Common myeloid progenitor, CD34-positive (primary cell): Measurements from ENCODE around the gene SESN3.

ENCODE experiments used
- CTCF ChIA-PET: fragments of 350-600 bp; sonication (Branson Sonifier 250); formaldehyde crosslinking; loops from one replicate; lab custom pipeline; 2021; ENCODE audit warnings: antibody characterized with exemption; lab: Charles Lee
- POLR2A ChIA-PET: fragments of 350-600 bp; sonication (Branson Sonifier 250); formaldehyde crosslinking; loops from one replicate; lab custom pipeline; 2021; ENCODE audit warnings: antibody characterized with exemption; lab: Charles Lee
- DNase-seq, 3 donors: peaks; one replicate each; pipeline versions ENCODE4 v3.0.0 to v3.0.0-alpha.2; 2013
- H3K27ac ChIP-seq, 2 experiments: 1 replicate in 1 of 2; 2 replicates in 1 of 2; pipeline ENCODE4 v1.7.0; 2013; ENCODE audit warnings: inconsistent platforms in 2 of 2, low read length in 2 of 2, mild to moderate bottlenecking in 2 of 2, low read depth in 1 of 2, moderate library complexity in 1 of 2; ENCODE audit not compliant: severe bottlenecking in 2 of 2, insufficient read depth in 1 of 2, poor library complexity in 1 of 2
- H3K27me3 ChIP-seq, 5 experiments: replicated peaks in 2 of 5; 1 replicate in 3 of 5; 2 replicates in 2 of 5; pipeline versions ENCODE4 v1.6.1 to v1.7.0; 2013; ENCODE audit warnings: low read length in 4 of 5, mild to moderate bottlenecking in 2 of 5, moderate library complexity in 2 of 5, inconsistent platforms in 1 of 5; ENCODE audit not compliant: insufficient read depth in 5 of 5, control insufficient read depth in 4 of 5
- H3K36me3 ChIP-seq, 4 experiments: 1 replicate in 2 of 4; 2 replicates in 2 of 4; pipeline versions ENCODE4 v1.6.1 to v1.7.0; 2013; ENCODE audit warnings: low read length in 3 of 4, control low read depth in 1 of 4, mild to moderate bottlenecking in 1 of 4; ENCODE audit not compliant: control insufficient read depth in 4 of 4, insufficient read depth in 4 of 4
- H3K4me1 ChIP-seq, 4 experiments: 1 replicate in 3 of 4; 2 replicates in 1 of 4; pipeline versions ENCODE4 v1.6.1 to v1.7.1; 2013; ENCODE audit warnings: low read length in 3 of 4, mild to moderate bottlenecking in 3 of 4, control low read depth in 1 of 4, inconsistent platforms in 1 of 4, moderate library complexity in 1 of 4; ENCODE audit not compliant: control insufficient read depth in 4 of 4, insufficient read depth in 4 of 4; ENCODE audit errors: control extremely low read depth in 1 of 4
- H3K4me3 ChIP-seq, 7 experiments: 1 replicate in 4 of 7; 2 replicates in 3 of 7; pipeline versions ENCODE4 v1.5.1 to v1.7.0; 2013; ENCODE audit warnings: mild to moderate bottlenecking in 7 of 7, low read length in 6 of 7, moderate library complexity in 6 of 7, inconsistent platforms in 2 of 7, low read depth in 2 of 7, control low read depth in 1 of 7; ENCODE audit not compliant: insufficient read depth in 4 of 7, control insufficient read depth in 1 of 7; ENCODE audit errors: extremely low read depth in 1 of 7
- H3K9me3 ChIP-seq, 5 experiments: 1 replicate in 4 of 5; 2 replicates in 1 of 5; pipeline versions ENCODE4 v1.6.1 to v1.7.1; 2013; ENCODE audit warnings: low read length in 4 of 5, mild to moderate bottlenecking in 2 of 5, inconsistent platforms in 1 of 5, low read depth in 1 of 5, moderate library complexity in 1 of 5; ENCODE audit not compliant: control insufficient read depth in 4 of 5, insufficient read depth in 2 of 5; ENCODE audit errors: control extremely low read depth in 1 of 5
- WGBS: methylation state at CpG from one replicate; pipeline ENCODE4 v1.1.5; 2013; ENCODE audit not compliant: insufficient coverage; 5-methylcytosine and 5-hydroxymethylcytosine counted together

Gene SESN3

DNA sequence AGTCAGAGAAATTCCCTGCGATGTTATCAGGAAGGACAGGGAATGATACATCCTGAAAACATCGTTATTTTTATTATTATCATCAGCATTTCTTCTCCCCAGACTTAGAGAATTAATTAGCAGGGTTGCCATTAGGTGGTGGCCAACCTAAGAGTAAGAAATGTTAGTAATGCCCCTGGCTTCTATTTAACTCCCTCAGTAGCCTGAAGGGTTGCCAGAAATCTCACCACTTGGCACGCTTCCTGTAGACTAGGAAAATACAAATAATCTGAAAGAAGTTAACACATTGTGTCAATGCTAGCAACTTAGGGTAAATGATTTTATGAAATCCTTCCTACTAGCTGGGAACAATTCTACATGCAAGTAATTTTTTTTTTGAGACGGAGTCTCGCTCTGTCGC, 95.8 kb downstream of the SESN3 start:
- Histone ChIP-seq H3K27ac (no peak overlapping the region), H3K9me3 (no peaks in the 10 kb centered on the region), H3K27me3 (no peaks in the 10 kb centered on the region), H3K4me3 (no peak overlapping the region), H3K4me1 (no peaks in the 10 kb centered on the region), H3K36me3 (peaks cover 0 to 3% (median 0%) of the 10 kb centered on the region in 4 experiments)
- POLR2A ChIA-PET, result no interaction called here
- no peak for DNase-seq
- CTCF ChIA-PET, result interaction anchor here (1.4 to 20.7 kb wide), 3 partner anchors 39 to 119 kb away, joined by 3 to 275 read pairs (median 4); partner anchors contain the start of gene SRSF8
- 100% methylated on average over 1 of the region's 6 CpGs for WGBS

GRCh38 chr11:95134491-95134890, 96.5 kb downstream of the SESN3 start:
- no peak for DNase-seq
- H3K4me3 ChIP-seq, result no peak overlapping the region
- H3K27me3 ChIP-seq, result no peaks in the 10 kb centered on the region
- ChIA-PET POLR2A (no interaction called here), CTCF (no interaction called here)
- no peaks in the 10 kb centered on the region for H3K9me3 ChIP-seq
- 89% methylated on average over 4 of the region's 5 CpGs for WGBS
- peaks cover 0 to 3% (median 0%) of the 10 kb centered on the region in 4 experiments for H3K36me3 ChIP-seq
- no peaks in the 10 kb centered on the region for H3K4me1 ChIP-seq
- no peak overlapping the region for H3K27ac ChIP-seq

DNA sequence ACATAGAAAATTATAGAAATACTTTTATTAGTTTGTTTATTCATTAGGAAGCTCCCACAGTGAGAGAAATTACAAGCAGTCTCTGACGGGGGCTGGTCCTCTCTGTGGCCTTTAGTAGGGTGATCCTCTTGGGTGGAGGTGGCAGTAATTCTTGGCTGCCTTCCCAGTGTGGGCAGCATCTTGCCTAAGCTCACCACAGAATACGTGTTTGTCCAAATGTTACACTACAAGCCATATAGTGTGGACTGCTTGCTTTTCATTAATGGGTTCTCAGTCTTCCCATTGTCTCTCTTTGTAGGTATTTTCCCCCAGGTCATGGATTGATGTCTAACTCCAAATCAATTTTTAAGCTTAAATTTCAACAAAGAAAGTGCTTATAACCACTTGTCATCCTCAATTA, 98.0 kb downstream of the SESN3 start:
- Histone ChIP-seq H3K4me1 (no peaks in the 10 kb centered on the region), H3K27me3 (no peaks in the 10 kb centered on the region), H3K9me3 (no peaks in the 10 kb centered on the region), H3K27ac (no peak overlapping the region), H3K4me3 (no peak overlapping the region), H3K36me3 (peaks cover 0 to 13% (median 5%) of the 10 kb centered on the region in 4 experiments)
- WGBS, result 29% methylated on average over 1 of the region's 2 CpGs
- POLR2A ChIA-PET, result no interaction called here
- peak in 2 of 3 donors; percentile 56 to 58 for DNase-seq
- CTCF ChIA-PET, result interaction anchor here (1.1 kb wide), 1 partner anchor 10 kb away, joined by 5 read pairs; no protein-coding TSS in a partner anchor

- H3K27me3 ChIP-seq, result no peaks in the 10 kb centered on the region
- H3K4me1 ChIP-seq, result no peaks in the 10 kb centered on the region
- no peak overlapping the region for H3K27ac ChIP-seq
- no peak for DNase-seq
- no peaks in the 10 kb centered on the region for H3K9me3 ChIP-seq
- H3K36me3 ChIP-seq, result peaks cover 0 to 13% (median 5%) of the 10 kb centered on the region in 4 experiments
- 100% methylated on average over 2 of the region's 3 CpGs for WGBS
- POLR2A ChIA-PET, result no interaction called here
- no peak overlapping the region for H3K4me3 ChIP-seq
- CTCF ChIA-PET, result interaction anchor here (0.8 kb wide), 2 partner anchors 9 to 12 kb away, joined by 3 read pairs; no protein-coding TSS in a partner anchor
Observed at GRCh38 chr11:95128602-95129001, 102.4 kb downstream of the SESN3 start.

- Histone ChIP-seq H3K4me3 (no peak overlapping the region), H3K4me1 (no peaks in the 10 kb centered on the region), H3K27me3 (no peaks in the 10 kb centered on the region), H3K36me3 (peaks cover 0 to 6% (median under 1%) of the 10 kb centered on the region in 4 experiments), H3K9me3 (peaks cover 0 to under 1% (median 0%) of the 10 kb centered on the region in 5 experiments), H3K27ac (no peak overlapping the region)
- no CpG with 5 or more reads among the region's 3 CpGs for WGBS
- CTCF ChIA-PET, result no interaction called here
- no peak for DNase-seq
- POLR2A ChIA-PET, result no interaction called here
Observed at GRCh38 chr11:95123556-95123955, 107.4 kb downstream of the SESN3 start.

GRCh38 chr11:95121698-95122097, 109.3 kb downstream of the SESN3 start:
- no peak for DNase-seq
- no peaks in the 10 kb centered on the region for H3K36me3 ChIP-seq
- H3K4me3 ChIP-seq, result no peak overlapping the region
- ChIA-PET CTCF (interaction anchor here (1.8 kb wide), 1 partner anchor 16 kb away, joined by 4 read pairs; no protein-coding TSS in a partner anchor), POLR2A (no interaction called here)
- H3K4me1 ChIP-seq, result no peaks in the 10 kb centered on the region
- no peak overlapping the region for H3K27ac ChIP-seq
- no CpG with 5 or more reads among the region's 1 CpG for WGBS
- H3K9me3 ChIP-seq, result peaks cover 0 to 2% (median 0%) of the 10 kb centered on the region in 5 experiments
- no peaks in the 10 kb centered on the region for H3K27me3 ChIP-seq

GRCh38 chr11:95119361-95120060, 111.5 kb downstream of the SESN3 start:
- ChIA-PET CTCF (interaction anchor here (1.3 kb wide), 1 partner anchor 34 kb away, joined by 3 read pairs; no protein-coding TSS in a partner anchor), POLR2A (no interaction called here)
- peaks cover 0 to 3% (median 0%) of the 10 kb centered on the region in 5 experiments for H3K9me3 ChIP-seq
- no peak for DNase-seq
- H3K27me3 ChIP-seq, result no peaks in the 10 kb centered on the region
- no peak overlapping the region for H3K27ac ChIP-seq
- H3K36me3 ChIP-seq, result no peaks in the 10 kb centered on the region
- 100% methylated on average over 2 of the region's 2 CpGs for WGBS
- no peak overlapping the region for H3K4me3 ChIP-seq
- no peaks in the 10 kb centered on the region for H3K4me1 ChIP-seq
